A673 (cell line): ENCODE results near the gene KCNA2.
A peak's percentile ranks its signal among the peaks of the same experiment; 100 is the strongest.

Experiments used
- CTCF ChIP-seq: fragments of 300-800, 200-600 bp; sonication (generic); conservative IDR thresholded peaks from 2 replicates; pipeline ENCODE4 v1.5.1; 2017; ENCODE audit warnings: low read depth, mild to moderate bottlenecking, antibody characterized with exemption, low read length, moderate library complexity, mixed read lengths
- EZH2 ChIP-seq: fragments of 200-600 bp; sonication (generic); IDR thresholded peaks from 2 replicates; pipeline ENCODE4 v1.6.1; 2017; ENCODE audit warnings: borderline replicate concordance, low read depth, mild to moderate bottlenecking, mixed read lengths, antibody characterized with exemption, low read length; ENCODE audit not compliant: poor library complexity, severe bottlenecking

- TF ChIP-seq CTCF (peak; percentile 99), EZH2 (no peak)
Observed at GRCh38 chr1:110619412-110620249, 13.5 kb upstream of the KCNA2 start.
